CD14-positive monocyte (primary cell): ENCODE measurements around the gene POLK. TPM values are rescaled to one million over a fixed set of nuclear protein-coding genes. Genes with fewer than 3 reads are reported as not detected.
"Not testable (repeated sequence)": the region's sequence is repeated elsewhere in the genome, so short reads cannot be mapped to it uniquely, and the experiment has no call there.

Experiments
- DNase-seq, 3 donors: peaks; one replicate each; pipeline ENCODE4 v3.0.0-alpha.2; 2011 to 2022
- H2AFZ ChIP-seq: 2 replicates; pipeline ENCODE4 v1.6.0; 2012; ENCODE audit warnings: mild to moderate bottlenecking, low read depth, low read length, inconsistent platforms; ENCODE audit not compliant: insufficient read depth, poor library complexity, severe bottlenecking
- H3K27ac ChIP-seq, 2 donors: 1 replicate in 1 of 2; 2 replicates in 1 of 2; pipeline ENCODE4 v1.5.1; 2012 to 2013; ENCODE audit warnings: low read length in 2 of 2, control low read depth in 1 of 2, inconsistent platforms in 1 of 2, low read depth in 1 of 2, mild to moderate bottlenecking in 1 of 2
- H3K27me3 ChIP-seq, 2 donors: one replicate each; pipeline versions ENCODE4 v1.6.0 to v1.6.1; 2011 to 2013; ENCODE audit warnings: low read length in 2 of 2; ENCODE audit not compliant: control insufficient read depth in 2 of 2, insufficient read depth in 2 of 2
- H3K36me3 ChIP-seq, 2 donors: replicated peaks in 1 of 2; 1 replicate in 1 of 2; 2 replicates in 1 of 2; pipeline versions ENCODE4 v1.5.1 to v1.6.1; 2012 to 2013; ENCODE audit warnings: low read length in 2 of 2, control low read depth in 1 of 2, inconsistent platforms in 1 of 2, mild to moderate bottlenecking in 1 of 2; ENCODE audit not compliant: insufficient read depth in 2 of 2, control insufficient read depth in 1 of 2
- H3K4me1 ChIP-seq, 2 donors: 1 replicate in 1 of 2; 2 replicates in 1 of 2; pipeline versions ENCODE4 v1.5.1 to v1.6.1; 2012 to 2013; ENCODE audit warnings: low read length in 2 of 2, control low read depth in 1 of 2, inconsistent platforms in 1 of 2, mild to moderate bottlenecking in 1 of 2, moderate library complexity in 1 of 2; ENCODE audit not compliant: insufficient read depth in 2 of 2, control insufficient read depth in 1 of 2
- H3K4me2 ChIP-seq: replicated peaks from 2 replicates; pipeline ENCODE3; 2012; ENCODE audit warnings: low read length, moderate library complexity, mild to moderate bottlenecking; ENCODE audit not compliant: poor library complexity, severe bottlenecking; ENCODE audit errors: extremely low read depth
- H3K4me3 ChIP-seq, 3 experiments: fragments of 200-600 bp in 1 of 3; sonication (generic) in 1 of 3; replicated peaks in 1 of 3; 1 replicate in 2 of 3; 2 replicates in 1 of 3; pipeline ENCODE4 v1.5.1; 2011 to 2013; ENCODE audit warnings: low read length in 3 of 3, mild to moderate bottlenecking in 3 of 3, control low read depth in 2 of 3, low read depth in 2 of 3, inconsistent platforms in 1 of 3, moderate library complexity in 1 of 3
- H3K79me2 ChIP-seq: 2 replicates; pipeline ENCODE4 v1.6.0; 2012; ENCODE audit warnings: mild to moderate bottlenecking, control low read depth, inconsistent platforms, low read length, moderate library complexity; ENCODE audit not compliant: insufficient read depth
- H3K9ac ChIP-seq: 2 replicates; pipeline ENCODE4 v1.6.0; 2017; ENCODE audit warnings: low read length, mild to moderate bottlenecking; ENCODE audit not compliant: insufficient read depth, poor library complexity, severe bottlenecking
- H3K9me3 ChIP-seq, 2 donors: replicated peaks in 1 of 2; 1 replicate in 1 of 2; 2 replicates in 1 of 2; pipeline versions ENCODE4 v1.5.1 to v1.6.1; 2012 to 2013; ENCODE audit warnings: low read length in 2 of 2, control low read depth in 1 of 2; ENCODE audit not compliant: control insufficient read depth in 1 of 2, insufficient read depth in 1 of 2
- H4K20me1 ChIP-seq: 2 replicates; pipeline ENCODE4 v1.6.0; 2012; ENCODE audit warnings: mild to moderate bottlenecking, low read length, control low read depth, moderate library complexity; ENCODE audit not compliant: insufficient read depth
- H3K27ac Mint-ChIP-seq, 7 donors: one replicate each; pipeline ENCODE4 v1.8.0; 2020; ENCODE audit warnings: mild to moderate bottlenecking in 7 of 7, mixed read lengths in 7 of 7, moderate library complexity in 6 of 7, inconsistent platforms in 2 of 7
- H3K27me3 Mint-ChIP-seq, 3 donors: one replicate each; pipeline ENCODE4 v1.8.0; 2021 to 2022; ENCODE audit warnings: low read depth in 3 of 3, mild to moderate bottlenecking in 3 of 3, mixed read lengths in 3 of 3, moderate library complexity in 3 of 3, inconsistent platforms in 1 of 3
- H3K36me3 Mint-ChIP-seq, 2 donors: one replicate each; pipeline ENCODE4 v1.8.0; 2020; ENCODE audit warnings: mixed read lengths in 2 of 2, inconsistent platforms in 1 of 2, mild to moderate bottlenecking in 1 of 2
- H3K4me1 Mint-ChIP-seq: one replicate; pipeline ENCODE4 v1.8.0; 2020; ENCODE audit warnings: mild to moderate bottlenecking, mixed read lengths
- H3K4me3 Mint-ChIP-seq, 2 donors: one replicate each; pipeline ENCODE4 v1.8.0; 2020; ENCODE audit warnings: mild to moderate bottlenecking in 2 of 2, mixed read lengths in 2 of 2, moderate library complexity in 1 of 2
- H3K9me3 Mint-ChIP-seq, 7 donors: one replicate each; pipeline ENCODE4 v1.8.0; 2020 to 2022; ENCODE audit warnings: mixed read lengths in 7 of 7, mild to moderate bottlenecking in 6 of 7, moderate library complexity in 6 of 7, inconsistent platforms in 2 of 7
- WGBS: methylation state at CpG from one replicate; pipeline ENCODE4 v1.1.5; 2013; ENCODE audit warnings: missing lambda C conversion rate; ENCODE audit not compliant: insufficient coverage; 5-methylcytosine and 5-hydroxymethylcytosine counted together
- intact Hi-C, 2 donors: fragments of 100-400 bp; cut with micrococcal nuclease; formaldehyde crosslinking; loops; one replicate each; pipeline versions ENCODE4 v1.15.0 to v1.15.1; 2023
- polyA plus RNA-seq, 3 donors: library from polyadenylated mRNA; depleted of rRNA in 1 of 3; unstranded in 2 of 3; stranded (reverse) in 1 of 3; fragments of 300-500 nt in 2 of 3; fragments of >200 nt in 1 of 3; fragmentation: Illumina TruSeq in 2 of 3; gene quantifications; 1 replicate in 2 of 3; 2 replicates in 1 of 3; pipeline ENCODE4 v1.2.3, GENCODE V29; 2012 to 2021
- TF ChIP-seq, protein P1 (sequence below): fragments of 200-600 bp; IDR thresholded peaks from one replicate; pipeline ENCODE4 v1.8.0; 2022; ENCODE audit warnings: antibody characterized with exemption, mild to moderate bottlenecking

The POLK gene
- polyA plus RNA-seq, 3 donors, result 18.1 to 27.2 (median 22.3) TPM

DNA sequence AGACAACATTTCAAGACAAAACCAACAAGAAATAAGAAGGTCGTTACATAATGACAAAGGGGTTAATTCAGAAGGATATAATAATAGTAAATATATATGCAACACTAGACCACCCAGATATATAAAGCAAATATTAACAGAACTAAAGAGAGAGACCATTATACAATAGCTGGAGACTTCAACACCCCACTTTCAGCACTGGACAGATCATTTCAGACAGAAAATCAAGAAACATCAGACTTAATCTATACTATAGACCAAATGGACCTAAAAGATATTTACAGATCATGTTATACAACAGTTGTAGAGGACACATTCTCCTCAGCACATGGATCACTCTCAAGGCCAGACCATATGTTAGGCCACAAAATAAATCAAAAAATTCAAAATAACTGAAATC lies 27.1 kb upstream of the POLK start:
- peaks cover 8% of the 10 kb centered on the region for H3K4me1 Mint-ChIP-seq
- Histone ChIP-seq H3K9ac (no peak overlapping the region), H3K4me1 (no peaks in the 10 kb centered on the region), H3K4me2 (no peak overlapping the region), H2AFZ (no peak overlapping the region), H3K27me3 (no peaks in the 10 kb centered on the region), H3K4me3 (no peak overlapping the region), H3K79me2 (peaks cover 98% of the 10 kb centered on the region), H3K27ac (no peak overlapping the region), H3K36me3 (peaks cover 0 to 11% of the 10 kb centered on the region in 2 donors), H3K9me3 (no peaks in the 10 kb centered on the region), H4K20me1 (peaks cover 98% of the 10 kb centered on the region)
- intact Hi-C loops, result no loop called here
- TF ChIP-seq, protein P1, sequence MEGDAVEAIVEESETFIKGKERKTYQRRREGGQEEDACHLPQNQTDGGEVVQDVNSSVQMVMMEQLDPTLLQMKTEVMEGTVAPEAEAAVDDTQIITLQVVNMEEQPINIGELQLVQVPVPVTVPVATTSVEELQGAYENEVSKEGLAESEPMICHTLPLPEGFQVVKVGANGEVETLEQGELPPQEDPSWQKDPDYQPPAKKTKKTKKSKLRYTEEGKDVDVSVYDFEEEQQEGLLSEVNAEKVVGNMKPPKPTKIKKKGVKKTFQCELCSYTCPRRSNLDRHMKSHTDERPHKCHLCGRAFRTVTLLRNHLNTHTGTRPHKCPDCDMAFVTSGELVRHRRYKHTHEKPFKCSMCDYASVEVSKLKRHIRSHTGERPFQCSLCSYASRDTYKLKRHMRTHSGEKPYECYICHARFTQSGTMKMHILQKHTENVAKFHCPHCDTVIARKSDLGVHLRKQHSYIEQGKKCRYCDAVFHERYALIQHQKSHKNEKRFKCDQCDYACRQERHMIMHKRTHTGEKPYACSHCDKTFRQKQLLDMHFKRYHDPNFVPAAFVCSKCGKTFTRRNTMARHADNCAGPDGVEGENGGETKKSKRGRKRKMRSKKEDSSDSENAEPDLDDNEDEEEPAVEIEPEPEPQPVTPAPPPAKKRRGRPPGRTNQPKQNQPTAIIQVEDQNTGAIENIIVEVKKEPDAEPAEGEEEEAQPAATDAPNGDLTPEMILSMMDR, result no peak
- H3K9me3 Mint-ChIP-seq, result peaks cover 4 to 34% (median 17%) of the 10 kb centered on the region in 7 donors
- H3K4me3 Mint-ChIP-seq, result no peak overlapping the region
- H3K36me3 Mint-ChIP-seq, result peaks cover 25 to 33% of the 10 kb centered on the region in 2 donors
- DNase-seq, result no peak
- H3K27me3 Mint-ChIP-seq, result peaks cover 0 to 1% (median 0%) of the 10 kb centered on the region in 3 donors
- no peak overlapping the region for H3K27ac Mint-ChIP-seq
- WGBS, result no CpG with 5 or more reads among the region's 1 CpG

DNA sequence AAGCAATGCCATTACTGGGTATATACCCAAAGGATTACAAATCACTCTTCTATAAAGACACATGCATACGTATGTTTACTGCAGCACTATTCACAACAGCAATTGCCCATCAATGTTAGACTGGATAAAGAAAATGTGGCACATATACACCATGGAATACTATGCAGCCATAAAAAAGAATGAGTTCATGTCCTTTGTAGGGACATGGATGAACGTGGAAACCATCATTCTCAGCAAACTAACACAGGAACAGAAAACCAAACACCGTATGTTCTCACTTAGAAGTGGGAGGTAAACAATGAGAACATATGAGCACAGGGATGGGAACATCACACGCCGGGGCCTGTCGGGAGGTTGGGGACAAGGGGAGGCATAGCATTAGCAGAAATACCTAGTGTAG lies 21.8 kb upstream of the POLK start:
- not testable (repeated sequence) for H3K4me3 Mint-ChIP-seq, H3K4me1 Mint-ChIP-seq, H3K27me3 Mint-ChIP-seq, H3K4me1 ChIP-seq, H3K9ac ChIP-seq, H3K27me3 ChIP-seq, H3K4me3 ChIP-seq, DNase-seq, H3K4me2 ChIP-seq, H2AFZ ChIP-seq, H3K9me3 ChIP-seq, H3K27ac ChIP-seq
- H4K20me1 ChIP-seq, result peaks cover 92% of the 10 kb centered on the region
- peaks cover 89% of the 10 kb centered on the region for H3K79me2 ChIP-seq
- peak overlapping the region in 1 of 7 donors; percentile 33 for H3K27ac Mint-ChIP-seq
- intact Hi-C loops, result loop anchor here in 1 of 2 donors (10.0 kb wide), 1 partner anchor 175 kb away; no protein-coding TSS in a partner anchor
- peaks cover 47 to 57% of the 10 kb centered on the region in 2 donors for H3K36me3 Mint-ChIP-seq
- H3K9me3 Mint-ChIP-seq, result peaks cover 5 to 37% (median 18%) of the 10 kb centered on the region in 7 donors
- peaks cover 16 to 40% of the 10 kb centered on the region in 2 donors for H3K36me3 ChIP-seq
- no CpG with 5 or more reads among the region's 6 CpGs for WGBS
